ENCODE results near the gene DEPDC5.

Gene DEPDC5

DNA sequence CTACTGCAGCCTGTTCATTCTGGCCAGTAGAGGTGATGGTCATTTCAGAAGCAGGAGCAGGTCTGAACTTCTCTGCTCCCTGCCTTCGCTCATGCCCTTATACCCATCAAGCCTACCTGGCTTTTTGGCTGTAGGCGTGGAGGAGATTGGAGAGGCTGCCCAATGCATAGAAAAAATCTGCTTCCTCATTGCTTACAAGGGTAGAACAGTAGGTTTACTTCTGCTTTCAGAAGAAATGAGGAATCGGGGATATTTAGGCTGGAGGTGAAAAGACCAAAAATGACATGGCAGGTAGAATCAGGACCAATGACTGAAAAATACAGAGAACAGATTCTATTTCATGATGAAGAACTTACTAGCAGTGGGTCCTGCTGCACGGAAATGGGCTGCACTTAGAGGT lies 117.7 kb downstream of the DEPDC5 start:
- no peaks in the 10 kb centered on the region for H3K4me1 ChIP-seq (ENCODE audit: insufficient read depth, low read length)
- no peaks in the 10 kb centered on the region for H3K9me3 ChIP-seq (ENCODE audit: insufficient read depth, low read length, severe bottlenecking)
- no peaks in the 10 kb centered on the region for H3K79me2 ChIP-seq (ENCODE audit: insufficient read depth, low read length)
- H3K27me3 ChIP-seq (ENCODE audit: insufficient read depth, low read length, poor library complexity), result no peaks in the 10 kb centered on the region
- no peak overlapping the region for H3K27ac ChIP-seq (ENCODE audit: low read length)
- no peaks in the 10 kb centered on the region for H4K20me1 ChIP-seq (ENCODE audit: insufficient read depth, low read length)
- ATAC-seq (ENCODE audit: insufficient read depth, low read depth) (no peak), DNase-seq (no peak)
- H3K36me3 ChIP-seq (ENCODE audit: insufficient read depth, low read length), result peaks cover 63% of the 10 kb centered on the region
- H3K9ac ChIP-seq (ENCODE audit: low read depth, low read length), result no peak overlapping the region
- no peak overlapping the region for H3K4me3 ChIP-seq (ENCODE audit: low read depth in 1 of 2, low read length in 2 of 2)
- no peak for TF ChIP-seq EZH2 (IDR thresholded peaks at IDR 0.05; ENCODE audit: borderline replicate concordance, low read depth, low read length, severe bottlenecking)
- TF ChIP-seq, protein P1, sequence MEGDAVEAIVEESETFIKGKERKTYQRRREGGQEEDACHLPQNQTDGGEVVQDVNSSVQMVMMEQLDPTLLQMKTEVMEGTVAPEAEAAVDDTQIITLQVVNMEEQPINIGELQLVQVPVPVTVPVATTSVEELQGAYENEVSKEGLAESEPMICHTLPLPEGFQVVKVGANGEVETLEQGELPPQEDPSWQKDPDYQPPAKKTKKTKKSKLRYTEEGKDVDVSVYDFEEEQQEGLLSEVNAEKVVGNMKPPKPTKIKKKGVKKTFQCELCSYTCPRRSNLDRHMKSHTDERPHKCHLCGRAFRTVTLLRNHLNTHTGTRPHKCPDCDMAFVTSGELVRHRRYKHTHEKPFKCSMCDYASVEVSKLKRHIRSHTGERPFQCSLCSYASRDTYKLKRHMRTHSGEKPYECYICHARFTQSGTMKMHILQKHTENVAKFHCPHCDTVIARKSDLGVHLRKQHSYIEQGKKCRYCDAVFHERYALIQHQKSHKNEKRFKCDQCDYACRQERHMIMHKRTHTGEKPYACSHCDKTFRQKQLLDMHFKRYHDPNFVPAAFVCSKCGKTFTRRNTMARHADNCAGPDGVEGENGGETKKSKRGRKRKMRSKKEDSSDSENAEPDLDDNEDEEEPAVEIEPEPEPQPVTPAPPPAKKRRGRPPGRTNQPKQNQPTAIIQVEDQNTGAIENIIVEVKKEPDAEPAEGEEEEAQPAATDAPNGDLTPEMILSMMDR (IDR thresholded peaks at IDR 0.05; ENCODE audit: borderline replicate concordance, extremely low read depth, low read length, poor library complexity, severe bottlenecking), result no peak
- no peak overlapping the region for H2AFZ ChIP-seq (ENCODE audit: low read depth, low read length)
- no peak overlapping the region for H3K4me2 ChIP-seq (ENCODE audit: insufficient read depth, low read length)

DNA sequence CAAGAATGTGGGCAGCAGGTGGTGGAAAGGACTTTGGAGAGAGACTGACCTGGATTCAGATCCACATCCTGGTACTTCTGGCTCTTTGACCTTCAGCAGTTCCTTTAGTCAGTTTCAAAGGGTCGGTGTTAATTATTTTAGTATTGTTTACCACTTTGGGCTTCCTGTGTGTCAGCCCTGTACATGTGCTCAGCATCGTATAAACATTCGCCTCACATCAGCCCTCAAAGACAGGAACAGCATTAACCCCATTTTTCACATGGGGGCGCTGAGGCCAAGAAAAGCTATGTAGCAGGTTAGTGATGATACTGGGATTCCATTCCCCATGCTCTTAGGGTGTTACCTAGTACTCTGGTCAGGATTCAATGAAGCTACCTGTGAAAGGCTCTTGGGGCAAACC lies 118.4 kb downstream of the DEPDC5 start:
- no peaks in the 10 kb centered on the region for H3K9me3 ChIP-seq (ENCODE audit: insufficient read depth, low read length, severe bottlenecking)
- TF ChIP-seq, protein P1 (IDR thresholded peaks at IDR 0.05; ENCODE audit: borderline replicate concordance, extremely low read depth, low read length, poor library complexity, severe bottlenecking), result peak; percentile 13
- no peak for TF ChIP-seq EZH2 (IDR thresholded peaks at IDR 0.05; ENCODE audit: borderline replicate concordance, low read depth, low read length, severe bottlenecking)
- ATAC-seq (ENCODE audit: insufficient read depth, low read depth), result no peak
- no peak overlapping the region for H3K9ac ChIP-seq (ENCODE audit: low read depth, low read length)
- no peak overlapping the region for H3K4me3 ChIP-seq (ENCODE audit: low read depth in 1 of 2, low read length in 2 of 2)
- no peak overlapping the region for H3K4me2 ChIP-seq (ENCODE audit: insufficient read depth, low read length)
- no peak overlapping the region for H3K27ac ChIP-seq (ENCODE audit: low read length)
- no peak for DNase-seq
- no peaks in the 10 kb centered on the region for H4K20me1 ChIP-seq (ENCODE audit: insufficient read depth, low read length)
- H3K36me3 ChIP-seq (ENCODE audit: insufficient read depth, low read length), result peaks cover 58% of the 10 kb centered on the region
- no peaks in the 10 kb centered on the region for H3K79me2 ChIP-seq (ENCODE audit: insufficient read depth, low read length)
- no peak overlapping the region for H2AFZ ChIP-seq (ENCODE audit: low read depth, low read length)
- no peaks in the 10 kb centered on the region for H3K27me3 ChIP-seq (ENCODE audit: insufficient read depth, low read length, poor library complexity)
- no peaks in the 10 kb centered on the region for H3K4me1 ChIP-seq (ENCODE audit: insufficient read depth, low read length)

DNA sequence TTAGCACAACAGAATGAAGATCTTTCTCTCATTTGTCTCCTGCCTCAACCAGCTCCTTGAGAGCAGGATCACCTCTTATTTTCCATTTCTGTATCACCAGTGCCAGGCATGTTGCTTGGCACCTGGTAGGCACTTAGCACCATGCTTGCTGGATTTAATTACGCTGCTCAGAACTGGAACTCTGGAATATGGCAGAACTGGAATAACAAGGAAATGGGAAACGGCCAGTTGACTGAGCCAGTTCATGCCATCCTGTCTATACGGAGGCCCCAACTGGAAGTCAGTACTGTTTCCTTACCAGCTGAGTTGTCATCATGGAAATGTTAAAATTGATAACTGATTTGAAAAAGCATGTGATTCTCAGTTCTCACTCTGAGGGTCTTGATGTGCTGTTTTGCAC lies 121.0 kb downstream of the DEPDC5 start:
- no peaks in the 10 kb centered on the region for H3K4me1 ChIP-seq (ENCODE audit: insufficient read depth, low read length)
- H3K27ac ChIP-seq (ENCODE audit: low read length), result no peak overlapping the region
- peaks cover 57% of the 10 kb centered on the region for H3K36me3 ChIP-seq (ENCODE audit: insufficient read depth, low read length)
- H3K27me3 ChIP-seq (ENCODE audit: insufficient read depth, low read length, poor library complexity), result no peaks in the 10 kb centered on the region
- DNase-seq (no peak), ATAC-seq (ENCODE audit: insufficient read depth, low read depth) (no peak)
- no peak overlapping the region for H3K9ac ChIP-seq (ENCODE audit: low read depth, low read length)
- no peak overlapping the region for H2AFZ ChIP-seq (ENCODE audit: low read depth, low read length)
- H3K4me3 ChIP-seq (ENCODE audit: low read depth in 1 of 2, low read length in 2 of 2), result no peak overlapping the region
- no peaks in the 10 kb centered on the region for H3K79me2 ChIP-seq (ENCODE audit: insufficient read depth, low read length)
- no peaks in the 10 kb centered on the region for H4K20me1 ChIP-seq (ENCODE audit: insufficient read depth, low read length)
- no peaks in the 10 kb centered on the region for H3K9me3 ChIP-seq (ENCODE audit: insufficient read depth, low read length, severe bottlenecking)
- H3K4me2 ChIP-seq (ENCODE audit: insufficient read depth, low read length), result no peak overlapping the region
- TF ChIP-seq, protein P1 (IDR thresholded peaks at IDR 0.05; ENCODE audit: borderline replicate concordance, extremely low read depth, low read length, poor library complexity, severe bottlenecking), result no peak
- TF ChIP-seq EZH2 (IDR thresholded peaks at IDR 0.05; ENCODE audit: borderline replicate concordance, low read depth, low read length, severe bottlenecking), result no peak

Measured in DND-41 (cell line).